Mucosa of rectum (tissue), 2 donors: ENCODE results near the gene TCTA.

Experiments used
- H3K27ac ChIP-seq, 2 donors: one replicate each; pipeline ENCODE4 v1.7.0; 2013; ENCODE audit warnings: inconsistent platforms in 2 of 2, low read depth in 2 of 2, low read length in 2 of 2
- H3K27me3 ChIP-seq, 2 donors: one replicate each; pipeline ENCODE4 v1.7.0; 2013; ENCODE audit warnings: low read length in 2 of 2; ENCODE audit not compliant: control insufficient read depth in 2 of 2, insufficient read depth in 2 of 2
- H3K36me3 ChIP-seq, 2 donors: one replicate each; pipeline ENCODE4 v1.7.0; 2013; ENCODE audit warnings: low read length in 2 of 2; ENCODE audit not compliant: control insufficient read depth in 2 of 2, insufficient read depth in 2 of 2
- H3K4me1 ChIP-seq, 2 donors: one replicate each; pipeline ENCODE4 v1.7.0; 2013; ENCODE audit warnings: low read length in 2 of 2, mild to moderate bottlenecking in 1 of 2; ENCODE audit not compliant: control insufficient read depth in 2 of 2, insufficient read depth in 2 of 2
- H3K4me3 ChIP-seq, 2 donors: one replicate each; pipeline ENCODE4 v1.7.0; 2013; ENCODE audit warnings: low read length in 2 of 2
- H3K9ac ChIP-seq, 2 donors: one replicate each; pipeline ENCODE4 v1.7.0; 2013; ENCODE audit warnings: low read length in 2 of 2, low read depth in 1 of 2, mild to moderate bottlenecking in 1 of 2
- H3K9me3 ChIP-seq, 2 donors: one replicate each; pipeline ENCODE4 v1.7.0; 2013; ENCODE audit warnings: low read length in 2 of 2; ENCODE audit not compliant: control insufficient read depth in 2 of 2
- donor health status: healthy.
- donor health status: Normal muscosa, but diverticular disease.

The TCTA gene

DNA sequence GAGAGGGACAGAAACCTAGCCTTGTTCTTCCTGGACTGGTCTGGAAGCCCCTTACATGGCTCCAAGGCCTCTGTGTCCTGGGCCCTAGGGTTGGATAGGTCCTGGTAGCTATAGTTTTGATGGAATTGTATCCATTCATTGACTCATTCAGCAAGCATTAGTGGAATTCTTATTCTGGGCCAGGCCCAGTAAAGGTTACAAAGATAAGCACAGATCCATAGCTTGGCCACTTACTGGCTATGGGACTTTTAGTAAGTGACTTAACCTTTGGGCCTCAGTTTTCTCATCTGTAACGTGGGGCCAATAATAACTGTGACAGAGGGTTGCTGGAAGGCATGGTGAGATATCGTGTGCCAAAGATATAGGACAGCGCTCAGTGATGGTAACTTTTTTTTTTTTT is 44.2 kb downstream of the TCTA start:
- no peak overlapping the region for H3K4me3 ChIP-seq
- H3K27ac ChIP-seq, result no peak overlapping the region
- peaks cover 0 to 2% of the 10 kb centered on the region in 2 donors for H3K4me1 ChIP-seq
- no peaks in the 10 kb centered on the region for H3K9me3 ChIP-seq
- H3K9ac ChIP-seq, result no peak overlapping the region
- H3K36me3 ChIP-seq, result no peaks in the 10 kb centered on the region
- H3K27me3 ChIP-seq, result no peaks in the 10 kb centered on the region

DNA sequence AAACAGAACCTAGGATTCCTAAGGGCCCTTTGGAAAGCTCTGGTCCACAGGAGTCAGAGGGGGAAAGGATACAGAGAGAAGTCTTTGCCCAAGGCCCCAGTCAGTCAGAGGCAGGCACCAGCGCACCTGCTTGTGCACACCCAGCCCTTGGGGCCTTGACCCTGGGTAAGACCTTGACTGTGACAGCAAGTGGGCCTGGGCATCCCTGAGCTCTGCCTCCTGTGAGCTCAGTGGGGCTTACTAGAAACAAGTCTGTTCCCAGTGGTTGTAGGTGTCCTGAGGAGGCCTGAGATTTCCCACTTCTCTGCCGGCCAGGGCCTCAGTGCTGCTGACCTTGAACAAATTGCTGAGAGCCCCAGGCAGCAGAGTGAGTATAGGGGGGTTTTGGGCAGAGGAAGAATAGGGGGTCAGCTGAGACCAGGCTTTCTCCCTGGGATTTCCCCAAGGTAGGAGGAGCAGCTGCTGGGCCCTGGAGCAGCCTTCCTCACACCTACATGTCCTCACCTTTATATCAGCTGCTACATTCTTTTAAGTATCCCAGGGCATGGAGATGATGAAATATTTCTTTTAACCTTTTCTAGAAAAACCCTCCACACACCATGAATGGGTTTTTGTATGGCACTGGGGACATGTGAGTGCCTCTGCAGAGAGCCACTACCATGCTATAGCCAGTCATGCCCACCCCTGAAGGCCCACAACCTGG is 48.1 kb downstream of the TCTA start:
- Histone ChIP-seq H3K27ac (no peak overlapping the region), H3K4me3 (no peak overlapping the region), H3K9me3 (no peaks in the 10 kb centered on the region), H3K27me3 (no peaks in the 10 kb centered on the region), H3K9ac (no peak overlapping the region), H3K4me1 (peaks cover 0 to 5% of the 10 kb centered on the region in 2 donors), H3K36me3 (no peaks in the 10 kb centered on the region)

DNA sequence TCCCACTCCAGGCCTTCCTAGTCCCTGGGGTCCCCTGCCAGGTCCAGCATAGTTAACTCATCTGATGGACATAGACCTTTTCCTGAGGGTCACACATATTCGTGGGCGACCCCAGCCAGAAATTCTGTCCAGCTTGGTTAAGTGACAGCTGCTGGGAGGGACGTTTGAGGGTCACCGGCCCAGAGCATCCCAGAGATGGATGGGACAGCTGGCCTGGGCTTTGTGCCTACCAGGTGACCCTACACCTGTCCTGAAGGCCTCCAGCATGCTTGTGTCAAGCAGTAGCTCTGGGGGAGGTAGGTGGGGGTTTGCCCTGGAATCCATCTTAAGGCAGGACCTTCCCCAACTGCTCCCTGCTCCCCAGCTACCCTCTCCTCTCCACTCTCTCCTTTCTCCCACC is 48.7 kb downstream of the TCTA start:
- Histone ChIP-seq H3K36me3 (no peaks in the 10 kb centered on the region), H3K4me1 (peaks cover 0 to 5% of the 10 kb centered on the region in 2 donors), H3K27me3 (no peaks in the 10 kb centered on the region), H3K9me3 (no peaks in the 10 kb centered on the region), H3K9ac (no peak overlapping the region), H3K27ac (no peak overlapping the region), H3K4me3 (no peak overlapping the region)

DNA sequence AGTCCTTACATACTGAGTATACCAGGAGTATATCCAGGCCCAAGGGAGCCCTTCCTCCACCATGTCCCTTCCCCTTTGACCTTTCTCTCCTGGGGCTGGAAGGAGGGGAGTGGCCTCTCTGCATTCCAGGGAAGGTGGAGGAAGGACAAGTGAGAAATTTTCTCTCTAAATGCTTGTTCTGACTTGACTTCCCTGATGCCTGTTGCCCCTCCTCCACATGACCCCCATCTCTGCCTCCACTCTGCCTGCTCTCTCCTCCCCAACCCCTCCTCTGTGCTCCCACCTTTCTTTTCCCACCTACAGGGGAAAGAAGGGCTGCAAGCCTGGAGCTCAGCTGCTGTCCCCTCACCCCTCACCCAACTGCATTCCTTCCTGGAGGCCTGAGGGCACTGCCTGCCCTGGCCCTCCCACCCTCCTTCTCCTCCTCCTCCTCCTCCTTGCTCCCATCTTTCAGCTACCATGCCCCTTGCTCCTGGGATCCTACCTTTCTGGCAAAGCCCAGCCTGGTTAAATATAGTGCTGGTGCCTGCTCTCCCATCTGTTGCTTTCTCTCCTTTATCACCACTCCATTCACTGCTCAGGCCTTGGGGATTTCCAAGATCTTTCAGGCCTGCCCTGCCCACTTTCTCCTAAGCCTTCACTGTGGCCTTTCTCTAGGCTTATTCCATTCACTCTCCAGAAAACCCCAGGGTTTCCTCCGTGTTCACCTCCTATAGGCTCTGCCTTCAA is 49.4 kb downstream of the TCTA start:
- Histone ChIP-seq H3K4me3 (no peak overlapping the region), H3K4me1 (peaks cover 0 to 5% of the 10 kb centered on the region in 2 donors), H3K36me3 (no peaks in the 10 kb centered on the region), H3K9ac (peak overlapping the region in 1 of 2 donors; percentile 16), H3K27me3 (no peaks in the 10 kb centered on the region), H3K9me3 (no peaks in the 10 kb centered on the region), H3K27ac (no peak overlapping the region)

DNA sequence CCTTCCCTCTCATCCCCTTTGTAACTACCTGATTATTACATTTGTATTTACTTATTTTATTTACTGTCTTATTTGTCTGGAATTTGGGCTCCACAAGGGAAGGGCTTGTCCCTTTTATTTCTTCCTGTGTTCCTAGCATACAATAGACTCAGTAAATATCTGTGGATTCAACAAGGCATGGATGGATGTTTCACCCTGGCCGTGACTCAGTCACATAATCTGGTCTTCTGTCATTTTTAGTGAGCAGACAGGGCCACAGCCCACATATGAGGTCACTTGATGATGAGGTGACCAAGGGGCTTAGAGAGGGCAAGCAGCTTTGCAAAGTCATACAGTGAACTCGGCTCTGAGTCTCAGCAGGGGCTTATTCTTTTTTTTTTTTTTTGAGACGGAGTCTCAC is 50.0 kb downstream of the TCTA start:
- H3K9me3 ChIP-seq, result no peaks in the 10 kb centered on the region
- no peak overlapping the region for H3K27ac ChIP-seq
- no peaks in the 10 kb centered on the region for H3K36me3 ChIP-seq
- peaks cover 0 to 5% of the 10 kb centered on the region in 2 donors for H3K4me1 ChIP-seq
- H3K27me3 ChIP-seq, result no peaks in the 10 kb centered on the region
- no peak overlapping the region for H3K4me3 ChIP-seq
- H3K9ac ChIP-seq, result peak overlapping the region in 1 of 2 donors; percentile 16

DNA sequence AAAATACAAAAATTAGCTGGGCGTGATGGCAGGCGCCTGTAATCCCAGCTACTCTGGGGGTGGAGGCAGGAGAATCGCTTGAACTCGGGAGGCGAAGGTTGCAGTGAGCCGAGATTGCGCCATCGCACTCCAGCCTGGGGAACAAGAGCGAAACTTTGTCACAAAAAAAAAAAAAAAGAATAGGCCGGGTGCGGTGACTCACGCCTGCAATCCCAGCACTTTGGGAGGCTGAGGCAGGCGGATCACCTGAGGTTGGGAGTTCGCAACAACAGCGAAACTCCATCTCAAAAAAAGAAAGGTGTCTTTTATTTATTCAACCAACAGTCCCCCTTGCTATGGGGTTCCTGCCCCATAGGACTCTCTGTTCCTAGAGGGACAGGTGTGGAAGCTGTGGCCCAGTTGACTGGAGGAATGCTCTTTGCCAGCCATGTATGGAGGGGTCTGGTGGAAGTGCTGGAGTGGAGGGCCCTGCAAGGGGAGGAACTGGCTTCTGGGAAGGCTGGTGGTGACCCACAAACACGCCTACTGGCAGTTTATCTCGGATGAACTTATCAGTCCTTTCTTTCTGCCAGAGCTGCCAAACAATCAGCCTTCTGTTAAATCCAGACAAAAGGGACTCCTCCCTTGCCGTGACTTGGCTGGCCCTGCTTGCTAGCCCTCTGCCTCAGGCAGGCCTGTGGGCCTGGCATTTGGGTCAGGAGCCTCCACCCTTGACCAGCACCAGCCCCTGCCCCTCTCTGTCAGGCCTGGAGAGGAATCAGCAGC is 53.2 kb downstream of the TCTA start:
- H3K27ac ChIP-seq, result peak overlapping the region in 1 of 2 donors; percentile 19

More for the DNA sequence above, 53.2 kb downstream of the TCTA start:
- H3K4me3 ChIP-seq, result no peak overlapping the region
- H3K9ac ChIP-seq, result no peak overlapping the region
- peaks cover 10 to 14% of the 10 kb centered on the region in 2 donors for H3K4me1 ChIP-seq
- no peaks in the 10 kb centered on the region for H3K36me3 ChIP-seq
- no peaks in the 10 kb centered on the region for H3K9me3 ChIP-seq
- H3K27me3 ChIP-seq, result no peaks in the 10 kb centered on the region
